SK-N-DZ (cell line): ENCODE data around the gene PCP4.

Source experiments
- DNase-seq: peaks from one replicate; pipeline ENCODE4 v3.0.0-alpha.2; 2015; ENCODE audit warnings: low spot score

PCP4 gene

DNA sequence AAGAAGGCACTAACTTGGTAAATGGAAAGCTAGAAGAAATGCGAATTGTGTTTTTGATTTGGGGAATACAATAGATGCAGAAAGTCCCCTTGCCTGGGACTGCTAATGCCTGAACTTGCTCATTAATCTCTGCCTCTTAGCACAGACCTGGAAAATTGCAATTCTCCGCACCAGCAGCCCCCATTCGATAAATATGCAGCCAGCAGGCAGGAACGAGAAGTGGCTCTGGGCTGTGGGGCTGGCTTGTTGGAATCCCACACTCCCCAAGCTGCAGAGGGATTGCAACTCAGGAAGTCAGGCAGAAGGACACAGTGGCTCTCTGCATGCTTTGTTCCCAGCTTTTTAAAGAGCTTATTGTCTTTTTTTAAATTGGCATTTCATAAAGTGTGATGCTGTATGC is 51.3 kb downstream of the PCP4 start:
- no peak for DNase-seq

DNA sequence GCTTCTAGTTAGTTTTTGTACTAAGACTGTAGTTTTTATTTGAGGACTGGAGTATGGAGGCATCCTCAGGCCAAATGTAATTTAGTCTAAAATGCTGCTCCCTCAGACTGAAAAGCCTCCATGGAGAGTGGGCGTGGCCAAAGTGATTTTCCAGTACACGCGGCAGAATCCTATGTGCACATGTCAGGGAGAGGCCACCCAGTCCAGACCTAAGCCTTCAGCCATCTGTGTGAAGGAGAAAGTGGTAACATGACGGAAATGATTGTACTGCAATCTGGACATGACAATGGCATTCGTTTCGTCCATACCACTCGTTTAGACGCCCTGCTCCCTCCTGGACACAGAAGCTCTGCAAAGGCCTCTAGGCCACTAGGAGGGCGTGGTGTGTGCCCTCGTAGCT is 56.2 kb downstream of the PCP4 start:
- no peak for DNase-seq

DNA sequence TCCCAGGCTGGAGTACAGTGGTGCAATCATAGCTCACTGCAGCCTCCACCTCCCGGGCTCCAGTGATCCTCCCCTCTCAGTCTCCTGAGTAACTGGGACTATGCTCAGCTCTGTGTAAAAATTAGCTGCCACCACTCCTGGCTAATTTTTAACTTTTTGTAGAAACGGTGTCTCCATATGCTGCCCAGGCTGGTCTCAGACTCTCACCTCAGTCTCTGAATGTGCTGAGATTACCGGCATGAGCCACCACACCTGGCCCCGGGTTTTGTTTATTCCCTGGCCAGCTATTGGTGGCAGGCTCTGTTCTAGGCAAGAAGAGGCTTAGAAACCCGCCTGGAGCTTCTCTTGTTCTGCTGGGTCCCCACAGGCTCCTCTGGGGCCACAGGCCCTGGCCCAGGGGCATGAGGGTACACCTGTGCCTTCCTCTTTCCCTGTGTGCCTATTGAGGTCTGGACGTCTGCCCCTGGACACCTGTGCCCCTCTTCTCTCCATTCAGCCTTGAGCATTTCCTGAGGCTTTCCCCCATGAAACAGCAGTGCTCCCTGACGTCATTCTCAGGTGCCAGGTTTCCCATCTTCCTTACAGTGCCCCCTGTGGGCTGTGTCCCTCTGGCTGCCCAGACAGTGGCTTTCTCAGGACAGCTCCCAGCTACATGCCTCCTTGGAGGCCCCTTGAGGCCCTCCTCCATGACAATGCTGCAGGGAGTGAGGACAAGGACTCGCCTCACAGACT is 57.5 kb downstream of the PCP4 start:
- no peak for DNase-seq

DNA sequence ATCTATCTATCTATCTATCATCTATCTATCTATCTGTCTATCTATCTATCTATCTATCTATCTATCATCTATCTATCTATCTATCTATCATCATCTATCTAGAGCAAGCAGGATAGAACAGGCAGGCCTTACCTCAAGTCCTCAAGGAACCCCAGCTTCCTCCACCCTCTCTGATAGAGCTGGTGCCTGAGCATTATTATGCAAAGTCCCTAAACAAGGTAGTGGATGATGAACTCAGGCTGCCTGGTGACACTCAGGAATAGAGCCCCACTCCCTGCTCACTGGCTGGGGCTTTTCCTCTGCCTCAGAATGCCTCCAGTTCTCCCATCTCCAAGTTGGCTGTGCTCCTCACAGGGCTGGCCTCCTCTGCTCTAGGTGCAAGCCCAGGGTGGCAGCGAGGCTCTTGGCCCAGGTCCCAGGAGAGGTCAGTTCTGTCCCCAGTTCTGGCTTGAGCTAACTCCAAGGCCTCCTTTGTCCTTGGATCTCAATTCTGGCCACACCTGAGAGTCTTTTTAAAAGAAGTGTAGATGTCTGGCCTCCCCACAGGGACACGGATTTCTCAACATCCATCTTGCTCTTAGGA is 60.2 kb downstream of the PCP4 start:
- DNase-seq: no peak

DNA sequence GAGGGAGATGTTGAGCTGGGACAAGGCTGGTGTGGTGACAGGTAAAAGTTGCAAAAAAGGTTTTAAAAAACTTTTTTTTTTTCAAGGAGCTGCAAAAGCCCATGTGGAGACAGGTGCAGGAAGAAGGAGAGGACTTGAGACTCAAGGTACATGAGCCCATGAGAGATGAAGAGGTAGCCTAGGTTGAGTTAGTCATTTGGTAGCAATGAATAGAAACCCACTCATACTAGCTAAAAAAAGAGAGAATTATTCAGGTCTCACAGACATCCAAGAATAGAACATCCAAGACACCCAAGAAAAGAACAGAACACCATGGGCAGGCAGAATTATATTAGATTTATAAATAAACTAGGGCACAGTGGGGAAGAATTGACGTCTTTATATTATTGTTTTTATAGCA is 65.1 kb downstream of the PCP4 start:
- DNase-seq: no peak

DNA sequence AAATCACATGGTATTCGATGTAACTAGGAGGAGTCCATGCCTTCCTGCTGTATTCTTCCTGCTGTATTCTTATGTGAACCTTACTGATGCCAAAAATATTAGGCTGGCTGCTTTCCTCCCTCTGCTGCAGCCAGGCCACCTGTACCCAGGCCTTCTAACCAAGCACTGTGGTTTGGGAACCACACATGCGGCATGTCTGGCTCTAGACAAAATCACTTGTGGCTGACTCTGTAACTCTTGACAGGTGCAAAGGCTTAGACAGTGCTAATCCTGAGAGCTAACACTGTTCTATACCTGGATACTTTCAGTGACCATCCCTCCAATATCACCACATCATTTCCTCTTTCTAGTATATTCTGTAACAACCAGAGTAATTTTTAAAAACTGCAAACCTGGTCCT is 67.7 kb downstream of the PCP4 start:
- no peak for DNase-seq

DNA sequence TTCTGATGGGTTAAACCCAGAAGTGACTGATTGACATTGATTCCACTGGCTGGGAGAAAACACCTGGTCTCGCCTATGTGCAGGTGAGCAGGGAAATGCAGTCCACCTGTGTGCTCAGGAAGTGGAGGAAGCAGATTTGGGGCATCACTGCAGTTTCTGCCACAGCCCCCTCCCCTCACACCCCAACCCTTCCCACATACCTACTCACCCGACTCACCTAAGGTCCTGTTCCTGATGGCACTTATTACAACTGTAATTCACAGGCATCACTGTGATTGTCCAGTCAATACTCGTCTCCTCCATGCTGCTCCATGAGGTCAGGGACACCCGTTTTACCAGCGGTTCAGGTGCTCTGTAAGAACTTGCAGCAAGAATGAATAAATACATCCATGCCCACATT is 68.5 kb downstream of the PCP4 start:
- no peak for DNase-seq

DNA sequence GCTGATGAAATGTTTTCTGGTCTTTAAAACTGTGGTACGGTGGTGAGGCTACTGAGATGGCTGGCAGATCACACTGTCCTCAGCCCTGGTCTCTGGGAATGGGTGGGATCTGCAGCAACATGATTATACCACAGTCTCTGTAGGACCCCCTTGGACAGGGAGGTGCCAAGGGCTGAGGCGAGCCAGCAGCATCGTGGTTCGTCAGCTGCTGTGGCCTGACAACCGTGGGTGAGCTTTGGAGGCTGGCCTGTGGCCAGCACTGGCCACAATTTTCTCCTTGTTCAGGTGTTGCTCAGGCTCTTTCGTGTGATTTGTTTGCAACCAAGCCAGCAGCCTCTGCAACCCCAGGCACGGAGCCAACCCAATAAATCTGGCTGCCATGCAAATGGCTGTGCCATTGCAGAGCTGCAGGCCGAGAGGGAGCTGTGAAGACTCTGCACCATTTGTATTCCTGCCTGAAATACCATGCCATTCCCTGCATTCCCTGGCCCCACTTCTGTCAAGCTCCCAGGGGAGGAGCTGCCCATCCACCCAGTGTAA is 70.9 kb downstream of the PCP4 start:
- no peak for DNase-seq

DNA sequence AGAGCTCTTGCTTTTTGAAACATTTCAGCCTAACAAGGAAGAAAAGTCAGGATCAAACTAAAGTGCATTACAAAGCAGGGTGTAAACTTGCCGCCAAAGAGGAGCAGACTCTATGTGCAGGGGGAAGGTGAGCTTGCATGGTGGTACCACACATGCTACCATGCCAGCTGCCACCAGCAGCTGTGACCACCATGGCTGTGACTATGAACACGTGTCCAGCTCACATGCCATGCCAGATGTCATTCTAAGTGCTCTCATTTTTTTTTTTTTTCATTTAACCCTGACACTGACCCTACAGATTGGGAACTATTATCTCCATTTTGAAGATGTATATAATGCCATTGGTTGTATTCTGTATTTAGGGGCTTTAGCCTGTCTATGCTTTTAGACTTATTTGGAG is 79.0 kb downstream of the PCP4 start:
- DNase-seq: no peak

DNA sequence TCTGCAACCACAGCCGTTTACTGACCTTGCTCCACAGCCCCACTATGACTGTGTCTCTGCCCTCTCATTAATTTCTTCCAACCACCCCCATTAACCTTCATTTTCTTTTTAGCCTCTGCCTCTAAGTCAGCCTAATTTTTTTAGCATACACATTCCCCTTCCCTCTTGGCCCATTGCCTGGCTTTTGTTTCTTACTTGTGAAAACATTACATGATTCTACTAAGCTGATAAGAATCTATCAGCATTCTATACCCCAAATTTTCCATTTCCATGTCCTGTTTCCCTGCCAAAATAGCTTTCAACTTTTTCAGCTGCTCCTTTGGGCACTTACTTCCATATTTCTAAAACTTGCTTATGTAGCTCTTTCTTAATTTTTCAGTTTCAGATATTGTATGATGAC is 79.8 kb downstream of the PCP4 start:
- no peak for DNase-seq

DNA sequence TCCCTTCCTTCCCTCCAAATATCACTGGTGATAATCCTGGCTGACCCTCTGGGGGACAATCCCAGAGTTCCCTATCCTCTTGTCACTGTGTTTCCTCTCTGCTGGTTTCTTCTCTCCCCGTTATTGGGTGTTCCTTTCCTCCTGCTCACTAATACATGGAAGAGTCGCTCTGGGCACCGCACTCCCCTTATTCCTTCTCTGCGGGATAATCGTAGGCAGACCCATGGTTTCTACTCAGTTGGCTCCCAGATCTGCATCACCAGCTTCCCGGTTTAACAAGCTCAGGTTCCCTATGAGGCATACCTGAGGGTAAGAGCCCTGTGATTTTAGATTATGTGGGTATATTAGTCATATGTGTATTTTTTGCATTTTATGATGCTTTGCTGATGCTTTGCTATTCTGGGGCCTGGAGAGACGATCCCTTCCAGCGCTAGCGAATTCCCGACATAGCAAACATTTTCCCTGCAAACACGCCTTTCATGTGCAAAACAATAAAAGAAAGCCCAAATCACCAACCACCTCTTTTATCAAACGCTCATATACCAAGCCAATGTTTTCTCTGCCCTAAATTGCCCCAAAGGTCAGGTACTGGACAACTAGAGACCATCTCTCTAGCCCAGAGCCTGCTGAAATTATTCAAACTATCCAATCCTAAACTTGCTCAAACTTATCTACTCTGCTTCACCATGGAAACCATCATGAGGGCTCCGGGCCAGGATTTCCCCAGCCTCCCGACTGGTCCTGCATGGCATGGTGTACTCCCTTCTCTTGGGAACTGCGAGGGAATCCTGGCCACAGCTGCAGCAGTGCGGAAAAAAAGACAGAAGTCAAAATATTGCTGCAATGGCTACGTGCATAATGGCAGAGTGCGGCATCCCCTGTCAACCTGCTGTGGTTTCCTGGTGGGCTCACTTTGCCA is 84.2 kb downstream of the PCP4 start:
- no peak for DNase-seq

DNA sequence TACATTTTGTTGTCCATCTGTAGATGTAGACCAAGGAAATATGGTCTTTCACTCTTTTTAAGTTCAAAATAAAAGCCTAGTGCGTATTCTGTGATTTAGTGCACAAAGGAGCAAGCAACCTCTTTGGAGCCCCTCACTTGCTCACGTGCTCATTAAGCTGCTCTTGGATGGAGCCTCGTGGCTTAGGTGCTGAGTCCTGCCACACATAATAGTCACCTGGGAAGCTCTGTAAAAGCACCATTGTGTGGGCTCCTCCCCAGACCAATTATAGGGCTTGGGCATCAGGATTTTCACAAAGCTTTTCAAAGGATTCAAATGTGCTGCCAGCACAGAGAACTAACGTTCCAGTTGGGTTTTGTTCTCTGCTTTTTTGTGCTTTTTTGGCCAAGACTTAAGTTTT is 85.0 kb downstream of the PCP4 start:
- no peak for DNase-seq

DNA sequence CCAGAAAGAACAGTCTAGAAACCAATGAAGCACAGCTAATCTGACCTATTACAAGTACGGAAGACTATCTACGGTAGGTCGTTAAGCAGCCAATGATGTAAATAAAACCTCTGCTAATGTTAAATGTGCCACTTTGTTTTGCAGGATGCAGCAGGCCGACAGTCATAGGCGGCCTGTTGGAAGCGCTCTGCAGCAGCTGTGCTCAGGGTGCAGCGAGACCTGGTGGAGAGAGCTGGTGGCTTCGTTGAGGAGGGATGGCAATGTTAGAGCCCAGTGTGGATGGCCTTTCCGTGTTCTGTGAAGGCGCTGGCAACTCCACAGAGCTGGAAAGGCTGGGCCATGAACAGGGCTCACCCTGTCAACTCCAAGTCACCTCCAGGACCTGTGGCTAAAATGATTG is 87.3 kb downstream of the PCP4 start:
- DNase-seq: no peak

DNA sequence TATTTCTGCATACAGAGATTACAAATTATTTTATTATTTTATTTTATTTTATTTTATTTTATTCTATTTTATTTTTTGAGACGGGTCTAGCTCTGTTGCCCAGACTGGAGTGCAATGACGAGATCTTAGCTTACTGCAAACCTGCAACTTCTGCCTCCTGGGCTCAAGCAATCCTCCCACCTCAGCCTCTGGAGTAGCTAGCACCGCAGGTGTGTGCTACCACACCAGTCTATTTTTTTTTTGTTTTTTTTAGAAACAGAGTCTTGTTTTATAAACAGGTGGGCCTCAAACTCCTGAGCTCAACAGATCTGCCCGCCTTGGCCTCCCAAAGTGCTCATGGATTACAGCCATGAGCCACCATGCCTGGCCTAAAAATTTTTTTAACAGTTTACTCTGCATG is 88.1 kb downstream of the PCP4 start:
- no peak for DNase-seq

DNA sequence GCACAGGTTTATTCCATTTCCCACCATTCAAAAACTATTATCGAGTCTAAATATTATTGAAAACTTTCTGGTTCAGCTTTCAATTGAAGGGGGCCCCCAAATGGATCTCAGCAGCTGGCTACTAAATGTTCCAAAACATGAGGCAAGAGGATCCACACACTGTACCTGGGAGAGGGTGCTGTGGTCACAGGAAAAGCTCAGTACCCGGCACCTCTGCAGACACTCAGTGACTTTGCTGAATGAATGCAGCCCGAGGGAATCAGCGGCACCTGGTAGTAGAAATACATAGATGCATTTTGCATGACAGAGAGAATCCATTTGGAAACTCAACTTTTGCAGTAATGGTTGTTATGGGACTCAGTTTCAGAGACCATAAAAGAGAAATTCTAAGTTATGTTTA is 89.3 kb downstream of the PCP4 start:
- no peak for DNase-seq

DNA sequence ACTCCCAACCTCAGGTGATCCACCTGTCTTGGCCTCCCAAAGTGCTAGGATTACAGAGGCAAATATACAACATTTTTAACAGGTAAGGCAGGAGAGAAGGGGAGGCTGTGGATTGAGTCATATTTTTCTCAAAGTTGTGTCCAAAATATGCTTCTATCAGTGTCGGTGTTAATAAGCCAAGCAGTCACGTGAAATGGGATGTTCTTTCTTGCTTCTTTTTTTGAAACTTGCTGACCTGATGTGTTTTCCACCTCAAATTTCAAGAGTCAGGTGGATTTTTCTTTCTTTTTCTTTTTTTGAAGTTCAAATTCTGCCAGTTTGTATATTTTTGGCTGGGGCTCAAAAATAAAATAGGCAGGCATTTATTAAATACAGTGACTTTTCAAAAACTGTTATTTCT is 91.5 kb downstream of the PCP4 start:
- no peak for DNase-seq

DNA sequence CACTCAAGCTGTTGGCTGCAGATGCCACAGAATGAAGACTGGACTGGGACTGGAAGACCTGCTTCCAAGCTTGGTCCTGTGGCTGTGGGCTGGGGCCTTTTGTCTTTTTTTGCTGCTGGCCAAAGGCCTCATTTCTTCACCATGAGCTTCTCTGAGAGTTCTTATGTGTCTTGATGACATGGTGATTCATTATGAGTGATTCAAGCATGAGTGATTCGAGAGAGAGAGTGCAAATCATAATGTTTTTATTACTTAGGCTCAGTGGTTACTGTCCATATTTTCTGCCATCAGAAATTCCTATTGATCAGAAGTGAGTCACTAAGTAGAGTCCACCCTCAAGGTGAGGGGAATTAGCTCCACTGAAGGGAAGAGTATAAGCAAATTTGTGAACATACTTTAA is 94.0 kb downstream of the PCP4 start:
- DNase-seq: no peak

DNA sequence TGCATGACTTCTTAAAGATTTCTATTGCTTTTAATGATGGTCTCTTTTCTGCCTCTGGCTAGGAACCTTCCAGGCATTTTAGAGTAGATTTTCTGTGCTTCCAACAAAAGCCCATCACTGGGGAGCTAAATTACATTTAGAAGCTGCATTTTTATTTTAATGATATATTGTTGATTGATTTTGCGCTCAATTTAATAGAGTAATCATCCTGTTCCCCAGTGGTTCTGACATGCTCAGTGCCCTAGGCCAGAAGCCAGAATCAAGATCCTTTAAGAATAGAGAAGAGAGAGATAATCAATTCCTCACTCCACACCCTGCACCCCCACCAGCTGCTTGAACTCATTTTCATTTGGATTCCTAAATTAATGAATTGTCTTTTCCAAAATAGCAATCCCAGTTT is 97.8 kb downstream of the PCP4 start:
- no peak for DNase-seq

DNA sequence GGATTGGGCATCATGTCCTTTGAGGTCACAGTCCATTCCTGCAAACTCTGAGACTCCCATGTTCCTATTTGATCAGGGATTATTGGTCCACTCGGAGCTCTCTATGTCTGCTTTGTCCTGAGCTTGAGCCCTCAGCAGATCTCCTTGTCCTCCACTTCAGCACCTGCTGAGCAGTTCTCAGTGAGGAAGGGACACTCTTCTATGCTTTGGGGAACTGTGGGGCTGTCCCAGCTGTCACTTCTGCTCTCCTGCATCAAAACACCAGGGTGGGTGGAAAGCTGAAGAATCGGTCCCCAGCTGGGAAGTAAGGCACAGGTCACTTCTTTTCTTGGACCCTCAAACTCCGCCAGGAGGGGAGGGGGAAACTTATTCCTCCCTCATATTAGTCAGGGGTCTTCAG is 99.5 kb downstream of the PCP4 start:
- DNase-seq: no peak

DNA sequence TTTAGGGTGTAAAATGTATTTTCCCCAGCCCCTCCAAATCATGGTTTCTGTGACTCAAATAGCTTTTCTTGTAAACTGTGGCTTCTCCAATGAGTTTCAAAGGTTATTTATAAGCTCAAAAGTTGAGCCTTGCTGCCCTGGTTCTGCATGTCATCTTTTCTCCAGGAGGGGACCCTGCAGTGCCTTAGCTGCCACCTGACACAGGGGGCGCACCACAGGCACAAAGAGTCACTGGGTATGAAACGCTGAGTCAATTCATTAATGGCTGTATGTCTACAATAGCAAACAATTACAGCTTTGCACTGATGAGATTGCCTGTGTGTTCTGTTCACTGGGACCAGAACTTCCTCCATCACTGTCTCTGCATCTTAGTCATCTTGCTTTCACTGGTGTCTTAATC is 100.8 kb downstream of the PCP4 start:
- DNase-seq: no peak

DNA sequence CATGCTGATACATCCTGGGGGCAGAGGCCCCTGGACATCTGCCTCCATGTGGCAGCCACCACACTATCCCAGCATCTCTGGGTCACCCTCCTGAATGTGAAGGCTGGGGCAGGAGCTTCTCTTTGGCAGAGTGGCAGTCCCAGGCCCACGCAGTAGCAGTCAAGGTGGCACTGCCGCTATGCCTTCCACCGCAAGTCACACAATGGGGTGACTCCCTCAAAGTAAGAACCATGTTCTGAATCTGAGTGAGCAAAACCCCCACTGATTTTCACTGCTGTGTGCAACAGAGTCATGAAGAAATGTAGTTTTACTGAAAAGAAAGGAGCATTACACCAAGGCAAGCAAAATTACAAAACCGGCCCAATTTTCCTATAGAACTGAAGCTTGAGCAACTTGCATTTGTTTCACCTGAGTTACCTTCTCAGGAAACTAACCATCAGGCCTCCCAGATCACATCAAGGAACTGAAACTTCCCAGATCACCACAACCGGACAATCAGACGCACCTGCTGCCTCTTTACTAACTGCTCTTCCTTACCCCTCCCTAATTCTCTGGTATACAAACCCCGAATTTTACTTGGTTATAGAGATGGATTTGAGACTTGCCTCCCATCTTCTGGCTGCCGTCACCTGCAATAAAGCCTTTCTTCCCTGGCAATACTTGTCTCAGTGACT is 102.6 kb downstream of the PCP4 start:
- DNase-seq: no peak

DNA sequence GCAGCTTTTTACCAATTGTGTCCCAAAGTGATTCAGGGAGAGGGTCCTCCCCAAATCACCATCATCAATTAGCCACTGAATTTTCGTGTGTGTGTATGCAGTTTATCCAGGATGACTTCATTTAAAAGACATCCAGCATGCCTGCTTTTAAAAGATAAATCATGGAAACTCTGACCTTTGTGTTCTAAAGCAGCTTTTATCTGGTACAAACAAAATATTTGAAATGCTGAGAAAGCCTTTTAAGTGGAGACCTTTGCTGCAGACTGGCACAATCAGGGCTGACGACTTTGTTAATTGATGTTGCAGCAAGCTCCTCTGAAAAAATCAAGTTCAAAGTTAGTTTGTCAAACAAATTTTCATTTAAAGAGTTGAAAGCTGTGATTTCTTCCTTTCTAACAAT is 104.7 kb downstream of the PCP4 start:
- no peak for DNase-seq
